Measurements from ENCODE around the gene VOPP1.
"Not testable (repeated sequence)": the region's sequence is repeated elsewhere in the genome, so short reads cannot be mapped to it uniquely, and the experiment has no call there.

DNA sequence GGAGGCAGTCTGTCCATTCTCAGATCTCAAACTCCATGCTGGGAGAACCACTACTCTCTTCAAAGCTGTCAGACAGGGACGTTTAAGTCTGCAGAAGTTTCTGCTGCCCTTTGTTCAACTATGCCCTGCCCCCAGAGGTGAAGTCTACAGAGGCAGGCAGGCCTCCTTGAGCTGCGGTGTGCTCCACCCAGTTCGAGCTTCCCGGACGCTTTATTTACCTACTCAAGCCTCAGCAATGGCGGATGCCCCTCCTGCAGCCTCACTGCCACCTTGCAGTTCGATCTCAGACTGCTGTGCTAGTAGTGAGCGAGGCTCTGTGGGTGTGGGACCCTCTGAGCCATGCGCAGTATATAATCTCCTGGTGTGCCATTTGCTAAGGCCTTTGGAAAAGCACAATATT, 10.4 kb upstream of the VOPP1 start:
- TF ChIP-seq, protein P1, sequence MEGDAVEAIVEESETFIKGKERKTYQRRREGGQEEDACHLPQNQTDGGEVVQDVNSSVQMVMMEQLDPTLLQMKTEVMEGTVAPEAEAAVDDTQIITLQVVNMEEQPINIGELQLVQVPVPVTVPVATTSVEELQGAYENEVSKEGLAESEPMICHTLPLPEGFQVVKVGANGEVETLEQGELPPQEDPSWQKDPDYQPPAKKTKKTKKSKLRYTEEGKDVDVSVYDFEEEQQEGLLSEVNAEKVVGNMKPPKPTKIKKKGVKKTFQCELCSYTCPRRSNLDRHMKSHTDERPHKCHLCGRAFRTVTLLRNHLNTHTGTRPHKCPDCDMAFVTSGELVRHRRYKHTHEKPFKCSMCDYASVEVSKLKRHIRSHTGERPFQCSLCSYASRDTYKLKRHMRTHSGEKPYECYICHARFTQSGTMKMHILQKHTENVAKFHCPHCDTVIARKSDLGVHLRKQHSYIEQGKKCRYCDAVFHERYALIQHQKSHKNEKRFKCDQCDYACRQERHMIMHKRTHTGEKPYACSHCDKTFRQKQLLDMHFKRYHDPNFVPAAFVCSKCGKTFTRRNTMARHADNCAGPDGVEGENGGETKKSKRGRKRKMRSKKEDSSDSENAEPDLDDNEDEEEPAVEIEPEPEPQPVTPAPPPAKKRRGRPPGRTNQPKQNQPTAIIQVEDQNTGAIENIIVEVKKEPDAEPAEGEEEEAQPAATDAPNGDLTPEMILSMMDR (IDR thresholded peaks at IDR 0.05): not testable (repeated sequence)
- not testable (repeated sequence) for TF ChIP-seq POLR2A (IDR thresholded peaks at IDR 0.05)

Measured in right lobe of liver (tissue), 4 donors.